HCT116 (cell line): Measurements from ENCODE around the gene COL4A1. TPM values are rescaled to one million over a fixed set of nuclear protein-coding genes. Genes with fewer than 3 reads are reported as not detected.

Experiments used
- ATAC-seq: fragments of 200-7000 bp; cut with Tn5 transposase; 2 replicates; pipeline ENCODE4 v1.9.1; 2020; ENCODE audit warnings: mild to moderate bottlenecking, moderate library complexity
- BruUV-seq: library from RNA; stranded (reverse); fragments of 400-500 nt; replicated peaks from 2 replicates; lab custom pipeline; 2021; lab: Mats Ljungman, UMichigan
- CTCF ChIA-PET: fragments of 300-600 bp; sonication (Branson Sonifier 250); formaldehyde crosslinking; loops from one replicate; lab custom pipeline; 2021; ENCODE audit warnings: antibody characterized with exemption; lab: Charles Lee
- POLR2A ChIA-PET: fragments of 300-600, 350-600 bp; sonication (Branson Sonifier 250); formaldehyde crosslinking; loops from one replicate; lab custom pipeline; 2021; ENCODE audit warnings: antibody characterized with exemption; lab: Charles Lee
- RAD21 ChIA-PET, 2 experiments: fragments of 300-600 bp; sonication (Branson Sonifier 250); formaldehyde crosslinking; loops; one replicate each; lab custom pipeline; 2023; ENCODE audit warnings: low total read pairs in 2 of 2; ENCODE audit not compliant: uncharacterized antibody in 2 of 2, unreplicated experiment in 2 of 2, low non-redundant PET in 1 of 2; lab: Charles Lee
- DNase-seq: peaks from one replicate; pipeline ENCODE4 v3.0.0-alpha.2; 2010; ENCODE audit warnings: low read depth, low spot score
- H2AFZ ChIP-seq: fragments of 200-600 bp; shearing (Covaris generic), sonication (generic); 2 replicates; pipeline ENCODE4 v1.6.1; 2017; ENCODE audit warnings: low read depth, mixed run types, mixed read lengths, antibody characterized with exemption, low read length; ENCODE audit not compliant: poor library complexity, severe bottlenecking
- H3K27ac ChIP-seq: 2 replicates; pipeline ENCODE4 v1.5.1; 2012; ENCODE audit warnings: low read depth, low read length
- H3K27me3 ChIP-seq: fragments of 200-600 bp; sonication (generic); 2 replicates; pipeline ENCODE4 v1.6.1; 2016; ENCODE audit warnings: mixed run types, low read length, mixed read lengths; ENCODE audit not compliant: insufficient read depth
- H3K36me3 ChIP-seq, 2 experiments: fragments of 200-500 bp in 1 of 2; fragments of 200-600 bp in 1 of 2; sonication (Bioruptor generic) in 1 of 2; sonication (generic) in 1 of 2; 2 replicates each; pipeline versions ENCODE4 v1.5.1 to v1.6.1; 2014 to 2016; ENCODE audit warnings: low read length in 2 of 2, inconsistent platforms in 1 of 2, mixed read lengths in 1 of 2, mixed run types in 1 of 2; ENCODE audit not compliant: insufficient read depth in 2 of 2, control insufficient read depth in 1 of 2
- H3K4me1 ChIP-seq, 2 experiments: fragments of 200-600 bp in 1 of 2; sonication (generic) in 1 of 2; 2 replicates each; pipeline versions ENCODE4 v1.5.1 to v1.6.1; 2012 to 2017; ENCODE audit warnings: low read length in 2 of 2, inconsistent platforms in 1 of 2, mild to moderate bottlenecking in 1 of 2, mixed read lengths in 1 of 2, mixed run types in 1 of 2, moderate library complexity in 1 of 2; ENCODE audit not compliant: insufficient read depth in 2 of 2, control insufficient read depth in 1 of 2
- H3K4me2 ChIP-seq: fragments of 200-600 bp; sonication (generic); 2 replicates; pipeline ENCODE4 v1.6.1; 2017; ENCODE audit warnings: mixed run types, low read length, mixed read lengths
- H3K4me3 ChIP-seq, 2 experiments: fragments of 200-600 bp in 1 of 2; sonication (generic) in 1 of 2; replicated peaks in 1 of 2; 2 replicates each; pipeline ENCODE4 v1.5.1; 2011 to 2016; ENCODE audit warnings: low read length in 2 of 2, control low read depth in 1 of 2, low read depth in 1 of 2, mild to moderate bottlenecking in 1 of 2, mixed read lengths in 1 of 2, mixed run types in 1 of 2
- H3K79me2 ChIP-seq: fragments of 200-600 bp; sonication (generic); 2 replicates; pipeline ENCODE4 v1.6.1; 2017; ENCODE audit warnings: mild to moderate bottlenecking, mixed run types, low read length, moderate library complexity, mixed read lengths; ENCODE audit not compliant: insufficient read depth
- H3K9ac ChIP-seq: fragments of 200-600 bp; sonication (generic); 2 replicates; pipeline ENCODE4 v1.6.1; 2016; ENCODE audit warnings: low read length, mixed read lengths
- H3K9me2 ChIP-seq: fragments of 200-600 bp; sonication (generic), shearing (Covaris generic); 2 replicates; pipeline ENCODE4 v1.6.1; 2017; ENCODE audit warnings: mixed run types, mild to moderate bottlenecking, moderate library complexity; ENCODE audit not compliant: insufficient read depth
- H3K9me3 ChIP-seq, 2 experiments: fragments of 200-500 bp in 1 of 2; fragments of 200-600 bp in 1 of 2; sonication (Bioruptor generic) in 1 of 2; sonication (generic) in 1 of 2; 2 replicates each; pipeline ENCODE4 v1.6.1; 2014 to 2017; ENCODE audit warnings: low read length in 2 of 2, mixed read lengths in 2 of 2, inconsistent platforms in 1 of 2, low read depth in 1 of 2, mild to moderate bottlenecking in 1 of 2, mixed run types in 1 of 2, moderate library complexity in 1 of 2; ENCODE audit not compliant: control insufficient read depth in 1 of 2, insufficient read depth in 1 of 2
- H4K20me1 ChIP-seq: fragments of 200-600 bp; sonication (generic), shearing (Covaris generic); 2 replicates; pipeline ENCODE4 v1.6.1; 2017; ENCODE audit warnings: mixed run types, mild to moderate bottlenecking, moderate library complexity; ENCODE audit not compliant: insufficient read depth
- ATF3 ChIP-seq: IDR thresholded peaks from 2 replicates; pipeline ENCODE4 v1.6.1; 2012
- CBX3 ChIP-seq: IDR thresholded peaks from 2 replicates; pipeline ENCODE4 v1.6.1; 2012; ENCODE audit warnings: low read depth
- CEBPB ChIP-seq: IDR thresholded peaks from 2 replicates; pipeline ENCODE4 v1.6.1; 2012; ENCODE audit warnings: low read depth
- EGR1 ChIP-seq: IDR thresholded peaks from 2 replicates; pipeline ENCODE4 v1.6.1; 2012; ENCODE audit warnings: low read depth
- ELF1 ChIP-seq: IDR thresholded peaks from 2 replicates; pipeline ENCODE4 v1.6.1; 2012; ENCODE audit warnings: low read depth, borderline replicate concordance
- FOSL1 ChIP-seq: IDR thresholded peaks from 2 replicates; pipeline ENCODE4 v1.6.1; 2012; ENCODE audit warnings: low read depth
- MAX ChIP-seq: IDR thresholded peaks from 2 replicates; pipeline ENCODE4 v1.6.1; 2012
- POLR2A ChIP-seq: IDR thresholded peaks from 2 replicates; pipeline ENCODE4 v1.7.0; 2011; ENCODE audit warnings: borderline replicate concordance; ENCODE audit not compliant: insufficient read depth, insufficient read length; ENCODE audit errors: extremely low read depth
- RAD21 ChIP-seq: IDR thresholded peaks from 2 replicates; pipeline ENCODE4 v1.6.1; 2012; ENCODE audit warnings: low read depth, mild to moderate bottlenecking
- REST ChIP-seq: IDR thresholded peaks from 2 replicates; pipeline ENCODE4 v1.6.1; 2012; ENCODE audit warnings: low read depth
- SP1 ChIP-seq: IDR thresholded peaks from 2 replicates; pipeline ENCODE4 v1.6.1; 2012; ENCODE audit warnings: low read depth
- TCF7L2 ChIP-seq: IDR thresholded peaks from 2 replicates; pipeline ENCODE4 v1.7.0; 2011; ENCODE audit warnings: borderline replicate concordance, inconsistent platforms; ENCODE audit not compliant: insufficient read depth, insufficient read length; ENCODE audit errors: extremely low read depth
- YY1 ChIP-seq: IDR thresholded peaks from 2 replicates; pipeline ENCODE4 v1.6.1; 2011; ENCODE audit warnings: low read length, low read depth, moderate library complexity, mild to moderate bottlenecking; ENCODE audit not compliant: insufficient replicate concordance; ENCODE audit errors: extremely low read depth
- ZBTB33 ChIP-seq: IDR thresholded peaks from 2 replicates; pipeline ENCODE4 v1.6.1; 2011; ENCODE audit warnings: mild to moderate bottlenecking, low read length, moderate library complexity; ENCODE audit not compliant: insufficient replicate concordance; ENCODE audit errors: extremely low read depth
- ZNF274 ChIP-seq: fragments of 200-500 bp; sonication (Bioruptor generic); IDR thresholded peaks from 2 replicates; pipeline ENCODE4 v1.6.1; 2014; ENCODE audit warnings: mild to moderate bottlenecking, low read depth, low read length, inconsistent platforms
- intact Hi-C: fragments of 100-400 bp; cut with micrococcal nuclease; formaldehyde crosslinking; loops from 2 replicates; pipeline ENCODE4 v1.10.0; 2022
- total RNA-seq: library from RNA; stranded (reverse); gene quantifications from one replicate; pipeline ENCODE4 v1.2.1, GENCODE V29; 2021; ENCODE audit not compliant: unreplicated experiment

COL4A1 gene
- total RNA-seq, 1 experiment from 2014 or later, result 0.57 TPM

GRCh38 chr13:110211735-110212134 is 95.2 kb downstream of the COL4A1 start:
- DNase-seq, result no peak
- Histone ChIP-seq H3K4me3 (no peak overlapping the region), H3K4me1 (peaks cover 0 to 6% of the 10 kb centered on the region in 2 experiments; a peak in 1 of 4 replicates), H4K20me1 (no peaks in the 10 kb centered on the region), H3K9me2 (no peaks in the 10 kb centered on the region), H3K9ac (no peak overlapping the region), H3K27me3 (no peaks in the 10 kb centered on the region), H3K4me2 (no peak overlapping the region), H3K79me2 (no peaks in the 10 kb centered on the region), H3K9me3 (no peaks in the 10 kb centered on the region), H2AFZ (no peak overlapping the region), H3K27ac (no peak overlapping the region), H3K36me3 (no peaks in the 10 kb centered on the region)
- intact Hi-C loops, result no loop called here
- no TSS peak for BruUV-seq
- CTCF ChIA-PET, result no interaction called here
- ATAC-seq, result no peak
- TF ChIP-seq ZNF274, result no peak
- no peak for TF ChIP-seq EGR1
- TF ChIP-seq CEBPB, result no peak
- TF ChIP-seq POLR2A, result no peak
- TF ChIP-seq TCF7L2, result no peak
- TF ChIP-seq REST, result no peak
- no peak for TF ChIP-seq RAD21
- no peak for TF ChIP-seq YY1
- TF ChIP-seq ELF1, result no peak
- no peak for TF ChIP-seq ATF3
- TF ChIP-seq SP1, result no peak
- no peak for TF ChIP-seq ZBTB33
- no peak for TF ChIP-seq FOSL1
- no peak for TF ChIP-seq MAX
- no peak for TF ChIP-seq CBX3
- RAD21 ChIA-PET, result no interaction called here
- POLR2A ChIA-PET, result no interaction called here
